HepG2 (cell line): ENCODE measurements around the gene MCM3. TPM values are rescaled to one million over a fixed set of nuclear protein-coding genes. Genes with fewer than 3 reads are reported as not detected.
A peak's percentile ranks its signal among the peaks of the same experiment; 100 is the strongest.

Source experiments
- ATAC-seq: fragments of 200-7000 bp; cut with Tn5 transposase; 3 replicates; pipeline ENCODE4 v1.9.1; 2020; ENCODE audit warnings: mild to moderate bottlenecking, moderate library complexity
- BruUV-seq: library from RNA; stranded (reverse); fragments of 400-500 nt; replicated peaks from 2 replicates; lab custom pipeline; 2021; lab: Mats Ljungman, UMichigan
- CTCF ChIA-PET: fragments of 300-600 bp; formaldehyde crosslinking; extraction: SDS; loops from one replicate; lab custom pipeline; 2021; ENCODE audit warnings: low total read pairs, inconsistent platforms, low intra/inter-chr PET ratio; lab: Yijun Ruan, JAX
- POLR2A ChIA-PET: fragments of 350-600 bp; sonication (Branson Sonifier 250); formaldehyde crosslinking; loops from one replicate; lab custom pipeline; 2020; ENCODE audit warnings: antibody characterized with exemption, inconsistent platforms; lab: Yijun Ruan, JAX
- DNase-seq: peaks from one replicate; pipeline ENCODE4 v3.0.0-alpha.2; 2015; ENCODE audit warnings: low spot score
- FAIRE-seq: peaks from 3 replicates; lab custom pipeline; 2011; peaks lifted over from hg19 to GRCh38; lab: Jason Lieb, UNC
- H2AFZ ChIP-seq: one replicate; pipeline ENCODE4 v1.6.1; 2011; ENCODE audit warnings: low read length, inconsistent platforms
- H3K27ac ChIP-seq: fragments of 300-600 bp; 3 replicates; pipeline ENCODE4 v1.8.0; 2011; ENCODE audit warnings: mixed run types, mild to moderate bottlenecking, mixed read lengths, low read length, inconsistent platforms; ENCODE audit not compliant: insufficient read depth; ENCODE audit errors: extremely low read length
- H3K27me3 ChIP-seq, 2 experiments: fragments of 200-600 bp in 1 of 2; 2 replicates in 1 of 2; 3 replicates in 1 of 2; pipeline versions ENCODE4 v1.6.0 to v1.8.0; 2011; ENCODE audit warnings: low read length in 2 of 2, mild to moderate bottlenecking in 2 of 2, moderate library complexity in 2 of 2, inconsistent platforms in 1 of 2; ENCODE audit not compliant: insufficient read depth in 2 of 2, control insufficient read depth in 1 of 2
- H3K36me3 ChIP-seq, 2 experiments: fragments of 200-600 bp in 1 of 2; replicated peaks in 1 of 2; 2 replicates in 1 of 2; 3 replicates in 1 of 2; pipeline versions ENCODE4 v1.5.1 to v1.8.0; 2011; ENCODE audit warnings: low read length in 2 of 2, inconsistent platforms in 1 of 2; ENCODE audit not compliant: insufficient read depth in 2 of 2, control insufficient read depth in 1 of 2
- H3K4me1 ChIP-seq: 2 replicates; pipeline ENCODE4 v1.5.1; 2012; ENCODE audit warnings: low read length, inconsistent platforms; ENCODE audit not compliant: insufficient read depth
- H3K4me2 ChIP-seq: 2 replicates; pipeline ENCODE4 v1.6.0; 2011; ENCODE audit warnings: low read depth, low read length, inconsistent platforms
- H3K4me3 ChIP-seq, 3 experiments: fragments of 200-600 bp in 1 of 3; sonication (generic), shearing (Covaris generic) in 1 of 3; replicated peaks in 1 of 3; 2 replicates each; pipeline ENCODE4 v1.5.1; 2011 to 2016; ENCODE audit warnings: low read length in 3 of 3, inconsistent platforms in 2 of 3, low read depth in 2 of 3, mild to moderate bottlenecking in 2 of 3, control low read depth in 1 of 3, mixed read lengths in 1 of 3; ENCODE audit not compliant: insufficient read depth in 1 of 3
- H3K79me2 ChIP-seq: one replicate; pipeline ENCODE4 v1.6.1; 2011; ENCODE audit warnings: low read length, inconsistent platforms; ENCODE audit not compliant: insufficient read depth
- H3K9ac ChIP-seq: 2 replicates; pipeline ENCODE4 v1.6.0; 2011; ENCODE audit warnings: mild to moderate bottlenecking, low read depth, low read length, inconsistent platforms; ENCODE audit not compliant: insufficient read depth
- H3K9me3 ChIP-seq: 2 replicates; pipeline ENCODE4 v1.5.1; 2012; ENCODE audit warnings: mild to moderate bottlenecking, low read length
- H4K20me1 ChIP-seq: 2 replicates; pipeline ENCODE4 v1.6.0; 2011; ENCODE audit warnings: inconsistent platforms, mild to moderate bottlenecking, low read length, moderate library complexity; ENCODE audit not compliant: insufficient read depth
- BORCS8-MEF2B ChIP-seq: sonication (generic); formaldehyde crosslinking; IDR thresholded peaks from 2 replicates; pipeline ENCODE4 v1.8.0; 2022; ENCODE audit warnings: mild to moderate bottlenecking, missing genetic modification reagents
- ESRRA ChIP-seq: sonication (generic); formaldehyde crosslinking; IDR thresholded peaks from 2 replicates; pipeline ENCODE4 v1.5.1; 2020; ENCODE audit warnings: mild to moderate bottlenecking, low read depth, missing genetic modification reagents
- GTF3A ChIP-seq: sonication (generic); formaldehyde crosslinking; conservative IDR thresholded peaks from 2 replicates; pipeline ENCODE4 v1.4.0; 2020; ENCODE audit warnings: mild to moderate bottlenecking, missing genetic modification reagents
- HNRNPUL1 ChIP-seq: fragments of 200-400 bp; formaldehyde crosslinking; IDR thresholded peaks from 2 replicates; pipeline ENCODE4 v1.6.1; 2017; ENCODE audit warnings: low read depth, mild to moderate bottlenecking, low read length, moderate library complexity
- IRX3 ChIP-seq: sonication (generic); formaldehyde crosslinking; IDR thresholded peaks from 2 replicates; pipeline ENCODE4 v1.8.1; 2023; ENCODE audit warnings: mild to moderate bottlenecking, low read depth, missing genetic modification reagents, borderline replicate concordance
- PHF8 ChIP-seq: sonication (generic); formaldehyde crosslinking; IDR thresholded peaks from 2 replicates; pipeline ENCODE4 v1.5.0; 2020; ENCODE audit warnings: missing genetic modification reagents
- PITX1 ChIP-seq: sonication (generic); formaldehyde crosslinking; IDR thresholded peaks from 2 replicates; pipeline ENCODE4 v1.5.1; 2020; ENCODE audit warnings: mild to moderate bottlenecking, missing genetic modification reagents
- TARDBP ChIP-seq: sonication (generic); formaldehyde crosslinking; IDR thresholded peaks from 2 replicates; pipeline ENCODE4 v1.8.0; 2022; ENCODE audit warnings: mild to moderate bottlenecking, missing genetic modification reagents
- TOE1 ChIP-seq: sonication (generic); formaldehyde crosslinking; IDR thresholded peaks from 2 replicates; pipeline ENCODE4 v1.4.0; 2020; ENCODE audit warnings: mild to moderate bottlenecking, missing genetic modification reagents
- ZKSCAN5 ChIP-seq: sonication (generic); formaldehyde crosslinking; IDR thresholded peaks from 2 replicates; pipeline ENCODE4 v1.5.1; 2020; ENCODE audit warnings: mild to moderate bottlenecking, missing genetic modification reagents
- ZNF335 ChIP-seq: sonication (generic); formaldehyde crosslinking; IDR thresholded peaks from 2 replicates; pipeline ENCODE4 v1.4.0; 2020; ENCODE audit warnings: missing genetic modification reagents
- ZNF430 ChIP-seq: sonication (generic); formaldehyde crosslinking; IDR thresholded peaks from 2 replicates; pipeline ENCODE4 v1.9.0; 2021; ENCODE audit warnings: mild to moderate bottlenecking, missing genetic modification reagents
- ZNF574 ChIP-seq: sonication (generic); formaldehyde crosslinking; IDR thresholded peaks from 2 replicates; pipeline ENCODE4 v1.4.0; 2020; ENCODE audit warnings: missing genetic modification reagents
- ZNF687 ChIP-seq: sonication (generic); formaldehyde crosslinking; IDR thresholded peaks from 2 replicates; pipeline ENCODE4 v1.5.1; 2020; ENCODE audit warnings: mild to moderate bottlenecking, missing genetic modification reagents, moderate library complexity
- ZNF781 ChIP-seq: sonication (generic); formaldehyde crosslinking; IDR thresholded peaks from 2 replicates; pipeline ENCODE4 v1.5.1; 2020; ENCODE audit warnings: borderline replicate concordance, mild to moderate bottlenecking, missing genetic modification reagents; ENCODE audit errors: not compliant biosample characterization
- WGBS: methylation state at CpG from one replicate; pipeline ENCODE4 v1.1.6; 2017; ENCODE audit warnings: low lambda C conversion rate; 5-methylcytosine and 5-hydroxymethylcytosine counted together
- in situ Hi-C: cut with HindIII; loops from 2 replicates; pipeline ENCODE4 v1.10.0; 2017; ENCODE audit warnings: low pct_unique_long_range_greater_than_20kb; ENCODE audit not compliant: extremely low pct_ligation_motif_present
- intact Hi-C: fragments of 100-400 bp; cut with micrococcal nuclease; formaldehyde crosslinking; loops from one replicate; pipeline ENCODE4 v1.10.0; 2022; ENCODE audit not compliant: unreplicated experiment
- polyA plus RNA-seq, 8 experiments: library from polyadenylated mRNA; depleted of rRNA in 3 of 8; stranded (reverse) in 7 of 8; unstranded in 1 of 8; fragments of >200 nt; fragmentation: Illumina TruSeq in 4 of 8; extraction: Trizol in 4 of 8; gene quantifications; 2 replicates each; pipeline versions ENCODE4 v1.2.1 to v1.2.3, GENCODE V29; 2011 to 2016; ENCODE audit warnings: low read depth in 4 of 8, missing spikeins in 1 of 8, mixed read lengths in 1 of 8; ENCODE audit not compliant: insufficient read depth in 1 of 8
- total RNA-seq, 5 experiments: library from RNA; depleted of rRNA; stranded (reverse); fragments of >200 nt; fragmentation: Illumina TruSeq; extraction: Trizol; gene quantifications; 2 replicates each; pipeline ENCODE4 v1.2.3, GENCODE V29; 2016; ENCODE audit warnings: low read depth in 1 of 5
- TF ChIP-seq, protein P1 (sequence below): sonication (generic); formaldehyde crosslinking; IDR thresholded peaks from 2 replicates; pipeline ENCODE4 v1.4.0; 2020; ENCODE audit warnings: mild to moderate bottlenecking, missing genetic modification reagents

Gene MCM3
- total and polyA plus RNA-seq, 2 of the 13 experiments (the other 11 are each of a cell fraction or from before 2014, with no cell fraction given), result 164 to 288 TPM

- TF ChIP-seq BORCS8-MEF2B (CRISPR knock-in tag) (0 out of 2 replicates have a peak, but pooled peaks have one; percentile 33), GTF3A (CRISPR knock-in tag) (0 out of 2 replicates have a peak, but pooled peaks have one; percentile 62), TOE1 (CRISPR knock-in tag) (no peak), TARDBP (0 out of 2 replicates have a peak, but pooled peaks have one; percentile 35), IRX3 (CRISPR knock-in tag) (0 out of 2 replicates have a peak, but pooled peaks have one; percentile 35)
These were observed 16.0 kb upstream of the MCM3 start (continued) for GRCh38 chr6:52300489-52300931.

DNA sequence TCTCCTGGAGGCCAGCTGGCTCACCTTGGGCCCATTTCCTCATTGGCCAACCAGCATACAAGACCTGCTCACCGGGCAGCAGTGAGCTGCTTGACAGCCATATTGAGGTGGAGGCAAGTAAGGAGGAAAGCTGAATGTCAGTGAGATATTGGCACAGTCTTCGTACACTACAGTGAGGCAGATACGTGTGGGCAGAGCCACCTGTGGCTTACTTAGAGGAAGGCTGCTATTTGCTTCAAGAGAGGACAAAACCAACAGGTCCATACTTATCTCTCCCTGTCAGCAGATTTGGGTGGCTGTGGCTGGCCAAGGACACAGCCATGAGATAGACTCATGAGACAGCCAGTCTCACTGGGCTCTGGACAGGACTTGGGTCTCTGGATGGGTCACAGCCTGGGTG lies 15.1 kb upstream of the MCM3 start:
- Histone ChIP-seq H3K9ac (no peak overlapping the region), H3K27me3 (no peaks in the 10 kb centered on the region), H3K36me3 (no peaks in the 10 kb centered on the region), H3K9me3 (peaks cover 19% of the 10 kb centered on the region), H3K4me2 (no peak overlapping the region), H3K4me3 (no peak overlapping the region), H2AFZ (peak overlapping the region; percentile 55), H3K27ac (no peak overlapping the region), H3K4me1 (peaks cover 56% of the 10 kb centered on the region), H3K79me2 (no peaks in the 10 kb centered on the region), H4K20me1 (no peaks in the 10 kb centered on the region)
- DNase-seq (no peak), ATAC-seq (peak; percentile 13; the same call in 2 of the 3 replicates), FAIRE-seq (no peak)
- WGBS, result 96% methylated on average over 3 of the region's 3 CpGs
- CTCF ChIA-PET, result no interaction called here
- BruUV-seq, result no TSS peak
- in situ Hi-C loops (no loop called here), intact Hi-C loops (loop anchor here (5.0 kb wide), 1 partner anchor 63 kb away; the partner anchor contains the start of gene PAQR8)
- POLR2A ChIA-PET, result no interaction called here
- TF ChIP-seq ZNF430 (CRISPR knock-in tag), result no peak
- no peak for TF ChIP-seq ZKSCAN5 (CRISPR knock-in tag)
- no peak for TF ChIP-seq ESRRA (CRISPR knock-in tag)
- TF ChIP-seq PHF8 (CRISPR knock-in tag), result no peak
- no peak; the same call in 1 of the 2 replicates for TF ChIP-seq ZNF574 (CRISPR knock-in tag)
- TF ChIP-seq ZNF335, result no peak
- 0 out of 2 replicates have a peak, but pooled peaks have one; percentile 11 for TF ChIP-seq PITX1 (CRISPR knock-in tag)
- TF ChIP-seq, protein P1, sequence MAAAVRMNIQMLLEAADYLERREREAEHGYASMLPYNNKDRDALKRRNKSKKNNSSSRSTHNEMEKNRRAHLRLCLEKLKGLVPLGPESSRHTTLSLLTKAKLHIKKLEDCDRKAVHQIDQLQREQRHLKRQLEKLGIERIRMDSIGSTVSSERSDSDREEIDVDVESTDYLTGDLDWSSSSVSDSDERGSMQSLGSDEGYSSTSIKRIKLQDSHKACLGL (CRISPR knock-in tag), result no peak
- TF ChIP-seq ZNF687 (CRISPR knock-in tag), result 0 out of 2 replicates have a peak, but pooled peaks have one; percentile 17
- TF ChIP-seq ZNF781 (CRISPR knock-in tag), result peak; percentile 27
- no peak for TF ChIP-seq HNRNPUL1
